NCI-H1436 (cell line): ENCODE data around the gene COX11.

ENCODE experiments used
- DNase-seq: peaks from one replicate; lab custom pipeline; 2025; lab: John Stamatoyannopoulos, UW

Gene COX11

DNA sequence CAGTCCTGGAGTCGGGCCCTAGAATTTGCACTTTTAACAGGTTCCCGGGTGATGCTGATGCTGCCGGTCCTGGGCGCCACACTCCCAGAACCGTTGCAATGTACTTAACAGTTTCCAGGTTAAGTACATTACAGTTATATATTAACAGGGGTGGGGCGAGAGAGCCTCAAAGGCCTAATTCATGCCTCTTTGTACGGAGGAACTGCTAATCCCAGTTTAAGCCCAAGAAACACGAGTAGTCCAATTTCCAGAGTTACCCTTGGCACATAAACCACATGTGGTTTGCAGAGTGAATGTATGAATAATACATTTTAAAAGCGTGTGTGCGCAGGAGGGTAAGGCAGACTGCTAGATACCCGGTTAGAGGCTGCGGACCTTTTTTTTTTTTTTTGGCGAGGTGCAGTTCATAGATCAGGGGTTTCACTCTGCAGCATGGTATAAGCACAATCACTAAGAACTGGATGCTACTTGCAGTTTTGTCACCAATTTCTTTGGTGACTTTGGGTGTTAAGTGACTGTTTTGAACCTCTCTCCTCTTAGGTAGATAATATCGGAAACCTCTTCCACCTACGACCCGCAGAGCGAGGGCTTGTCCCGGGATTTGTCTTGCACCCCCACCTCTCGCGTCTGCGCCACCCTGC, 713 bp downstream of the COX11 start:
- no peak for DNase-seq

DNA sequence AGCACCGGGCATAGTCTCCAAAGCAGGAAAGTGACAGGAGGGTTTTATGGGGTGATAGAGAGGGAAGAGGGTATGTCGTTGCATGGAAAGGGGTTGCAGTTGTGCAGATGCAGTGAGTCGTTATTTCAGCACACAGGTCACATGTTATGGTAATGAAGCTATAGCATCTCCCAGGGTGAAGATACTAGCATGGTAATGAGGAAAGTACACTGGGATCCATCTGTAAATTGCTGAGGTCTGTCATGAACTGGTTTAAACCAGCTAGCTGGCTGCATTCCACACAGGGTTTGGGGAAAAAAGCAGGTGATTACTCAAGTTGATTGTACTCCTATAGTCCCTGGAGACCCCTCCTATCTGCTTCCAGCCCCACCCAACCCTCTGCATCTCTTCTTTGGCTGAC, 11.7 kb downstream of the COX11 start:
- no peak for DNase-seq

- no peak for DNase-seq
Measured at GRCh38 chr17:54951286-54951685, 17.2 kb downstream of the COX11 start.

- no peak for DNase-seq
Measured at GRCh38 chr17:54950116-54950515, 18.3 kb downstream of the COX11 start.

DNA sequence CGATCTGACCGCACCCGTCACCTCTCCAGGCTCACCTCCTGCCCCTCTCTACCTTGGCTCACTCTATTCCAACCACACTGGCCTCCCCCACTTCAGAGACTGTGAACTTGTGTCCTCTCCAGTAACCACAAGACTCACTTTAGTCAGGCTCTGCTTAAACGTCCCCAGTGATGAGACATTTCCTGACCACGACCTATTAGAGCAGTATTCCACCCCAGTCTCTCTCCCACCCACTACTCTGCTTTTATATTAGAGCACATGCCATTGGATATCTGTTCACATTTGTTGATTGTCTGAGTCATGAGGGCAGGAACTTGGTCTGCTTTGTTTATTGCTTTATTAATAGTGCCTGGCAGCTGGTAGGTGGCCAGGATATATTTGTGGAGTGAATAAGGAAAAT, 20.1 kb downstream of the COX11 start:
- no peak for DNase-seq

- DNase-seq: no peak
Measured at GRCh38 chr17:54947396-54947795, 21.1 kb downstream of the COX11 start.

DNA sequence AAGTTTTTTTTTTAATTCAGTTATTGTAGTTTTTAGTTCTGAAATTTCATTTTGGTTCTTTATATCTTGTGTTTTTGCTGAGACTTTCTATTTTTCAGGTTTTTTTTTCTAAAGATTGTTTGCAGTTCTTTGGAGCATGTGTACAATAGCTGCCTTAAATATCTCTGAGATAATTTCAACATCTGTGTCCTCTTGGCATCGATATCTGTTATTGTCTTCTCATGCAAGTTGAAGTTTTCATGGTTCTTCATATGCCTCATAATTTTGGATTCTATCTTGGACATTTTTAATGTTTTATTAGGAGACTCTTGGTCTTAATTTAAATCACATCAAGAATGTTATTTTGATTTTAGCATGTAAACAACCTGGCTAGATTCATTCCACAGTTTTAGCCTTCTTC, 22.8 kb downstream of the COX11 start:
- no peak for DNase-seq

DNA sequence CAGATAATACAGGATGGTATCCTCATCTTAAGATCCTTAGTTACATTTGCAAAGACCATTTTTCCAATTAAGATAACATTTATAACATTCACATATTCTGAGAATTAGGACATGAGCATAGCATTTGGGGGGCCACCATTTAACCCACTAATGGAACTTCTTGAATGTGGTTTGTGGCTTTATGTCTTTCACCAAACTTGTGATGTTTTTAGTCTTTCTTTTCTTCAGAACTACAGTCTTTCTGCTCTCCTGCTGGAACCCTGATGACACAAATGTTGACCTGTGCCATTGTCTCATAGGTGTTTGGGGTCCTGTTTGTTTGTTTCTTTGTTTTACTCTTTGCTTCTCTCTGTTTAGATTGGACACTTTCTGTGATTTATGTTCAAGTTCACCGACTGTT, 23.2 kb downstream of the COX11 start:
- no peak for DNase-seq

- no peak for DNase-seq
Measured at GRCh38 chr17:54944796-54945195, 23.7 kb downstream of the COX11 start.

GRCh38 chr17:54941285-54941684, 27.2 kb downstream of the COX11 start:
- DNase-seq: no peak

- no peak for DNase-seq
Measured at GRCh38 chr17:54937426-54937825, 31.0 kb downstream of the COX11 start.

GRCh38 chr17:54937018-54937417, 31.4 kb downstream of the COX11 start:
- DNase-seq: no peak

DNA sequence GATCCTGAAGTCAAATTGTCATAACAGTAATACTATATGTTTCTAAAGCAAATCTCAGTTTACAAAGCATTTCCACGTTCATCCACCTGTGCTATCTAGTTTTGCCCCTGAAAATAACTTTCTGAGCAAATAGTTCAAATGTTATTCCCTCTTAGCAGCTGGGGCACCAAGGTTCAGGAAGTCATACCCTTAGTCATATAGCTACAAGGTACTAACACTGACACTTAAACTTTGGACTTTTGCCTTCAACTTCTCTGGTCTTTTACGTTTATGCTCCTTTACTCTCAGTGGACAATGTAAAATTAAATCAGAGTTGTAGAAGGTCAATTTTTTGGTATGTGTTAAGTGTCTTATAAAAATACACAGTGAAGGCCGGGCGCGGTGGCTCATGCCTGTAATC, 33.0 kb downstream of the COX11 start:
- DNase-seq: no peak

- no peak for DNase-seq
Measured at GRCh38 chr17:54933921-54934320, 34.5 kb downstream of the COX11 start.

- no peak for DNase-seq
Measured at GRCh38 chr17:54932711-54933110, 35.7 kb downstream of the COX11 start.

GRCh38 chr17:54927525-54927924, 40.9 kb downstream of the COX11 start:
- DNase-seq: no peak

- no peak for DNase-seq
Measured at GRCh38 chr17:54924405-54924804, 44.0 kb downstream of the COX11 start.

GRCh38 chr17:54920819-54921218, 47.6 kb downstream of the COX11 start:
- DNase-seq: no peak

GRCh38 chr17:54919425-54919824, 49.0 kb downstream of the COX11 start:
- DNase-seq: no peak

- DNase-seq: no peak
Measured at GRCh38 chr17:54916721-54917120, 51.7 kb downstream of the COX11 start.
